OCI-LY7 (cell line): Measurements from ENCODE around the gene CEP20. TPM values are rescaled to one million over a fixed set of nuclear protein-coding genes. Genes with fewer than 3 reads are reported as not detected.

Source experiments
- BruUV-seq: library from RNA; stranded (reverse); fragments of 400-500 nt; replicated peaks from 2 replicates; lab custom pipeline; 2021; lab: Mats Ljungman, UMichigan
- CTCF ChIA-PET: fragments of 300-600 bp; sonication (Branson Sonifier 250); formaldehyde crosslinking; loops from one replicate; lab custom pipeline; 2022; ENCODE audit warnings: antibody characterized with exemption; ENCODE audit not compliant: unreplicated experiment; lab: Charles Lee
- POLR2A ChIA-PET: fragments of 300-600 bp; sonication (Branson Sonifier 250); formaldehyde crosslinking; loops from one replicate; lab custom pipeline; 2022; ENCODE audit warnings: antibody characterized with exemption; lab: Charles Lee
- DNase-seq: peaks from one replicate; pipeline ENCODE4 v3.0.0-alpha.2; 2015; ENCODE audit warnings: low spot score
- H2AFZ ChIP-seq: fragments of 200-600 bp; sonication (generic), shearing (Covaris generic); 2 replicates; pipeline ENCODE4 v1.6.1; 2014; ENCODE audit warnings: mild to moderate bottlenecking, antibody characterized with exemption, low read length, moderate library complexity
- H3K27ac ChIP-seq: fragments of 200-600 bp; sonication (generic); 2 replicates; pipeline ENCODE4 v1.5.1; 2014; ENCODE audit warnings: mixed run types, low read depth, mild to moderate bottlenecking, moderate library complexity, low read length, inconsistent platforms; ENCODE audit not compliant: poor library complexity, severe bottlenecking
- H3K36me3 ChIP-seq: fragments of 200-600 bp; sonication (generic); 2 replicates; pipeline ENCODE4 v1.6.1; 2014; ENCODE audit warnings: mild to moderate bottlenecking, antibody characterized with exemption, low read length, moderate library complexity, mixed read lengths; ENCODE audit not compliant: insufficient read depth
- H3K4me1 ChIP-seq: fragments of 200-600 bp; sonication (generic); 2 replicates; pipeline ENCODE4 v1.5.1; 2014; ENCODE audit warnings: mild to moderate bottlenecking, low read length; ENCODE audit not compliant: insufficient read depth, poor library complexity, severe bottlenecking
- H3K4me2 ChIP-seq: fragments of 200-600 bp; sonication (generic); 2 replicates; pipeline ENCODE4 v1.6.1; 2014; ENCODE audit warnings: mild to moderate bottlenecking, low read length
- H3K4me3 ChIP-seq: fragments of 200-600 bp; sonication (generic); 2 replicates; pipeline ENCODE4 v1.5.1; 2014; ENCODE audit warnings: mild to moderate bottlenecking, low read depth, low read length; ENCODE audit not compliant: poor library complexity, severe bottlenecking
- H3K79me2 ChIP-seq: fragments of 200-600 bp; sonication (generic); 2 replicates; pipeline ENCODE4 v1.6.1; 2016; ENCODE audit warnings: low read depth, mild to moderate bottlenecking, low read length, moderate library complexity, mixed read lengths; ENCODE audit not compliant: insufficient read depth
- H3K9me2 ChIP-seq: fragments of 200-600 bp; sonication (generic); 2 replicates; pipeline ENCODE4 v1.6.1; 2016; ENCODE audit warnings: mild to moderate bottlenecking, low read length, mixed read lengths; ENCODE audit not compliant: insufficient read depth
- H3K9me3 ChIP-seq: fragments of 200-600 bp; sonication (generic); 2 replicates; pipeline ENCODE4 v1.6.1; 2014; ENCODE audit warnings: mild to moderate bottlenecking, mixed run types, low read length, mixed read lengths
- H4K20me1 ChIP-seq: fragments of 200-600 bp; sonication (generic); 2 replicates; pipeline ENCODE4 v1.6.1; 2014; ENCODE audit warnings: mild to moderate bottlenecking, antibody characterized with exemption, low read length, moderate library complexity, mixed read lengths; ENCODE audit not compliant: insufficient read depth
- EZH2phosphoT487 ChIP-seq: fragments of 200-600 bp; sonication (generic); IDR thresholded peaks from 2 replicates; pipeline ENCODE4 v1.6.1; 2018; ENCODE audit warnings: low read depth, borderline replicate concordance, mild to moderate bottlenecking, mixed run types, antibody characterized with exemption, low read length, moderate library complexity, mixed read lengths
- intact Hi-C: fragments of 100-400 bp; cut with micrococcal nuclease; formaldehyde crosslinking; loops from one replicate; pipeline ENCODE4 v1.10.0; 2022; ENCODE audit not compliant: unreplicated experiment
- total RNA-seq, 2 experiments: library from RNA; depleted of rRNA in 1 of 2; stranded (reverse); fragments of >200 nt in 1 of 2; shearing (Covaris generic) in 1 of 2; gene quantifications; 2 replicates each; pipeline ENCODE4 v1.2.3, GENCODE V29; 2014 to 2022
- TF ChIP-seq, protein P1 (sequence below): fragments of 200-600 bp; sonication (generic); conservative IDR thresholded peaks from 2 replicates; pipeline ENCODE4 v1.5.1; 2014; ENCODE audit warnings: mild to moderate bottlenecking, antibody characterized with exemption, low read length, moderate library complexity, mixed read lengths

Gene CEP20
- total RNA-seq, 2 experiments from 2014 or later = 36.6 to 62.8 TPM

DNA sequence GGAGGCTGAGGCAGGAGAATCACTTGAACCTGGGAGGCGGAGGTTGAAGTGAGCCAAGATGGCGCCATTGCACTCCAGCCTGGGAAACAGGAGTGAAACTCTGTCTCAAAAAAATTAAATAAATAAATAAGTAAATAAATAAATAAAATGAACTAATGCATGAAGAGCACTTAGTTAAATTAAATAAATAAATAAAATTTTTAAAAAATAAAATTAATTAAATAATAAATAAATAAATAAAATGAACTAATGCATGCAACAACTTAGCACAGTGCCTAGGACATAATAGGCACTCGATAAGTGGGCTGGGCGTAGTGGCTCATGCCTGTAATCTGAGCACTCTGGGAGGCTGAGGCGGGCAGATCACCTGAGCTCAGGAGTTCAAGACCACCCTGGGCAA, 15.6 kb upstream of the CEP20 start:
- no peak for DNase-seq
- ChIA-PET POLR2A (no interaction called here), CTCF (interaction anchor here (1.5 kb wide), 1 partner anchor 15 kb away, joined by 4 read pairs; the partner anchor contains the start of gene CEP20)
- BruUV-seq = no TSS peak
- 0 out of 2 replicates have a peak, but pooled peaks cover 8% of the 10 kb centered on the region for H3K9me3 ChIP-seq
- H3K4me1 ChIP-seq = peaks cover 16% of the 10 kb centered on the region
- H3K79me2 ChIP-seq = no peaks in the 10 kb centered on the region
- H3K4me2 ChIP-seq = no peak overlapping the region
- no peak overlapping the region for H3K4me3 ChIP-seq
- no peaks in the 10 kb centered on the region for H3K36me3 ChIP-seq
- no peaks in the 10 kb centered on the region for H3K9me2 ChIP-seq
- no peaks in the 10 kb centered on the region for H4K20me1 ChIP-seq
- H2AFZ ChIP-seq = no peak overlapping the region
- TF ChIP-seq, protein P1, sequence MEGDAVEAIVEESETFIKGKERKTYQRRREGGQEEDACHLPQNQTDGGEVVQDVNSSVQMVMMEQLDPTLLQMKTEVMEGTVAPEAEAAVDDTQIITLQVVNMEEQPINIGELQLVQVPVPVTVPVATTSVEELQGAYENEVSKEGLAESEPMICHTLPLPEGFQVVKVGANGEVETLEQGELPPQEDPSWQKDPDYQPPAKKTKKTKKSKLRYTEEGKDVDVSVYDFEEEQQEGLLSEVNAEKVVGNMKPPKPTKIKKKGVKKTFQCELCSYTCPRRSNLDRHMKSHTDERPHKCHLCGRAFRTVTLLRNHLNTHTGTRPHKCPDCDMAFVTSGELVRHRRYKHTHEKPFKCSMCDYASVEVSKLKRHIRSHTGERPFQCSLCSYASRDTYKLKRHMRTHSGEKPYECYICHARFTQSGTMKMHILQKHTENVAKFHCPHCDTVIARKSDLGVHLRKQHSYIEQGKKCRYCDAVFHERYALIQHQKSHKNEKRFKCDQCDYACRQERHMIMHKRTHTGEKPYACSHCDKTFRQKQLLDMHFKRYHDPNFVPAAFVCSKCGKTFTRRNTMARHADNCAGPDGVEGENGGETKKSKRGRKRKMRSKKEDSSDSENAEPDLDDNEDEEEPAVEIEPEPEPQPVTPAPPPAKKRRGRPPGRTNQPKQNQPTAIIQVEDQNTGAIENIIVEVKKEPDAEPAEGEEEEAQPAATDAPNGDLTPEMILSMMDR = no peak
- no peak for TF ChIP-seq EZH2phosphoT487
- intact Hi-C loops = no loop called here
- H3K27ac ChIP-seq = no peak overlapping the region

DNA sequence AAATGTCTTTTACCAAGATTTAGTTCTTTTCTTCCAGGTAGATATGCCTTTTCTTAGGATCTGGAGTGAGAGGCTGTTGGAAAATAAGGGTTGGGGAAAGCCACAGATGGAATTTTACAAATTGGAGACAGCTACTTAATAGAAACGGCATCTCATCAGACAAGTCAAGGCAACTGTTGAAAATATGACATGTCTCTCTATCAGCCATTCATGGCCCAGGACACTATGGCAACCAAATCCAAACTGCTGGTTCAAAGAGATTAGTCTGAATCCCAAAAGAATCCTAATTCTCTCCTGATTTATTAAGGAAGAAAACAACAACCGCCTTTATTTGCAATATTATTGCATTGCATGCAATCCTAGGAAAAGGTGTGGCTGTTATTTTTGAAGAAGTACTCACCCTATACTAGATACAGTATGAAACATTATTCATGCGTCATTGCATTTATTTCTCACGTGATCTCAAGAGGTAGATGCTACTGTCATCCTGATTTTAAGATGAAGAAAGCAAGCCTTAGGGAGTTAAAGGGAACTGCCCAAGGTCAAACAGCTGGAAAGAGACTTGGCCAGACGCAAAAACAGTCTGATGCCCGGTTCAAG, 12.6 kb upstream of the CEP20 start:
- H3K4me3 ChIP-seq = no peak overlapping the region
- no peak overlapping the region for H3K4me2 ChIP-seq
- no peaks in the 10 kb centered on the region for H3K79me2 ChIP-seq
- intact Hi-C loops = no loop called here
- H3K36me3 ChIP-seq = no peaks in the 10 kb centered on the region
- no peaks in the 10 kb centered on the region for H3K9me2 ChIP-seq
- H3K27ac ChIP-seq = no peak overlapping the region
- CTCF ChIA-PET = no interaction called here
- DNase-seq = no peak
- BruUV-seq = no TSS peak
- peak overlapping the region; percentile 72 for H2AFZ ChIP-seq
- H3K9me3 ChIP-seq = 0 out of 2 replicates have a peak, but pooled peaks cover 2% of the 10 kb centered on the region
- TF ChIP-seq EZH2phosphoT487 = no peak
- TF ChIP-seq, protein P1 = no peak
- no peaks in the 10 kb centered on the region for H4K20me1 ChIP-seq
- POLR2A ChIA-PET = interaction anchor here (0.6 to 1.1 kb wide), 3 partner anchors 12 to 237 kb away, joined by 3 read pairs; no protein-coding TSS in a partner anchor
- peaks cover 23% of the 10 kb centered on the region for H3K4me1 ChIP-seq

DNA sequence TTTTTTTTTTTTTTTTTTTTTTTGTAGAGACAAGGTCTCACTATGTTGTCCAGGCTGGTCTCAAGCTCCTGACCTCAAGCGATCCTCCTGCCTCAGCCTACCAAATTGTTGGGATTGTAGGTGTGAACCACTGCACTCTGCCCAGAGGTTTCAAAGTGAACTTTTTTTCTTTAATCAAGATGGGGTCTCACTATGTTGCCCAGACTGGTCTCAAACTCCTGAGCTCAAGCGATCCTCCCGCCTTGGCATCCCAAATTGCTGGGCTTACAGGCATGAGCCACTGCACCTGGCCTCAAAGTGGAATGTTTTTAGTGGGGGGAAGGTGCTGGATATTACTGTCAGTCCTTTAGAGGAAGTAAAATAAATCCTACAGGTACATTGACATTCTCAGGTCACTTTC, 12.0 kb upstream of the CEP20 start:
- no peak for DNase-seq
- no TSS peak for BruUV-seq
- H3K4me2 ChIP-seq = no peak overlapping the region

More for the DNA sequence above, 12.0 kb upstream of the CEP20 start:
- peaks cover 23% of the 10 kb centered on the region for H3K4me1 ChIP-seq
- TF ChIP-seq EZH2phosphoT487 = no peak
- TF ChIP-seq, protein P1 = no peak
- no peaks in the 10 kb centered on the region for H3K36me3 ChIP-seq
- H3K27ac ChIP-seq = no peak overlapping the region
- no peaks in the 10 kb centered on the region for H4K20me1 ChIP-seq
- ChIA-PET POLR2A (interaction anchor here (0.8 kb wide), 1 partner anchor 45 kb away, joined by 3 read pairs; no protein-coding TSS in a partner anchor), CTCF (no interaction called here)
- intact Hi-C loops = no loop called here
- no peak overlapping the region for H3K4me3 ChIP-seq
- H3K9me3 ChIP-seq = no peaks in the 10 kb centered on the region
- no peaks in the 10 kb centered on the region for H3K9me2 ChIP-seq
- no peaks in the 10 kb centered on the region for H3K79me2 ChIP-seq
- no peak overlapping the region for H2AFZ ChIP-seq
